ENCODE results near the gene ANO8. TPM values are rescaled to one million over a fixed set of nuclear protein-coding genes. Genes with fewer than 3 reads are reported as not detected.

ANO8 gene
- total and polyA plus RNA-seq, 2 of the 13 experiments (the other 11 are each of a cell fraction or from before 2014, with no cell fraction given): 1.8 to 3.5 TPM

- WGBS (ENCODE audit: low lambda C conversion rate): 20% methylated on average over 19 of the region's 24 CpGs
- ChIA-PET POLR2A (interaction anchor here (1.0 kb wide), 1 partner anchor 37 kb away, joined by 3 read pairs; no protein-coding TSS in a partner anchor), CTCF (ENCODE audit: low intra/inter-chr PET ratio, low total read pairs) (interaction anchor here (1.0 to 4.2 kb wide), 4 partner anchors 37 to 102 kb away, joined by 3 to 49 read pairs (median 6); partner anchors contain the start of gene TMEM221)
- Histone ChIP-seq H3K9me3 (ENCODE audit: low read length) (no peaks in the 10 kb centered on the region), H3K36me3 (replicated peaks in 1 of 2; ENCODE audit: control insufficient read depth in 1 of 2, insufficient read depth in 2 of 2, low read length in 2 of 2) (0 out of 5 replicates have a peak, but pooled peaks cover 0 to 5% of the 10 kb centered on the region in 2 experiments), H3K4me2 (ENCODE audit: low read depth, low read length) (peak overlapping the region; percentile 14; the same call in 1 of the 2 replicates), H2AFZ (ENCODE audit: low read length) (no peak overlapping the region), H3K4me3 (replicated peaks in 1 of 3; ENCODE audit: insufficient read depth in 1 of 3, low read depth in 2 of 3, low read length in 3 of 3) (no peak overlapping the region), H4K20me1 (ENCODE audit: insufficient read depth, low read length) (no peaks in the 10 kb centered on the region), H3K79me2 (ENCODE audit: insufficient read depth, low read length) (no peaks in the 10 kb centered on the region), H3K27ac (ENCODE audit: extremely low read length, insufficient read depth, low read length) (no peak overlapping the region), H3K27me3 (ENCODE audit: control insufficient read depth in 1 of 2, insufficient read depth in 2 of 2, low read length in 2 of 2) (peaks cover 1 to 13% of the 10 kb centered on the region in 2 experiments; a peak in 3 of 5 replicates), H3K9ac (ENCODE audit: insufficient read depth, low read depth, low read length) (no peak overlapping the region), H3K4me1 (ENCODE audit: insufficient read depth, low read length) (peaks cover 32% of the 10 kb centered on the region)
- intact Hi-C loops (cut with micrococcal nuclease; ENCODE audit: unreplicated experiment): loop anchor here (1.0 to 10.0 kb wide), 3 partner anchors 40 to 119 kb away; partner anchors contain the start of gene NXNL1
- DNase-seq (ENCODE audit: low spot score) (peak; percentile 39), ATAC-seq (peak; percentile 90), FAIRE-seq (peak; percentile 79)
- BruUV-seq (replicated peaks): no TSS peak
- in situ Hi-C loops (cut with HindIII; ENCODE audit: extremely low pct_ligation_motif_present, low pct_unique_long_range_greater_than_20kb): loop anchor here (5.0 kb wide), 1 partner anchor 41 kb away; no protein-coding TSS in a partner anchor
- TF ChIP-seq SRSF4 (IDR thresholded peaks at IDR 0.05; ENCODE audit: low read depth, low read length, poor library complexity, severe bottlenecking) (no peak), ZNF766 (CRISPR knock-in tag; IDR thresholded peaks at IDR 0.05; ENCODE audit: borderline replicate concordance) (no peak), ZNF713 (CRISPR knock-in tag; IDR thresholded peaks at IDR 0.05) (no peak), ZNF30 (CRISPR knock-in tag; IDR thresholded peaks at IDR 0.05) (no peak), MAFF (IDR thresholded peaks at IDR 0.05; ENCODE audit: low read depth, low read length) (no peak), ZNF207 (IDR thresholded peaks at IDR 0.05; ENCODE audit: borderline replicate concordance) (no peak), ARNTL (CRISPR knock-in tag; IDR thresholded peaks at IDR 0.05) (no peak), CBX2 (IDR thresholded peaks at IDR 0.05; ENCODE audit: low read depth, low read length) (no peak), CBX2 (CRISPR knock-in tag; IDR thresholded peaks at IDR 0.05; ENCODE audit: low read depth) (no peak), SMARCC2 (IDR thresholded peaks at IDR 0.05) (no peak), PATZ1 (CRISPR knock-in tag; IDR thresholded peaks at IDR 0.05) (peak; percentile 76), ZNF703 (CRISPR knock-in tag; IDR thresholded peaks at IDR 0.05; ENCODE audit: borderline replicate concordance) (no peak), AFF4 (CRISPR knock-in tag; IDR thresholded peaks at IDR 0.05) (no peak), ATRX (CRISPR knock-in tag; IDR thresholded peaks at IDR 0.05; ENCODE audit: borderline replicate concordance) (no peak), ATM (IDR thresholded peaks at IDR 0.05; ENCODE audit: borderline replicate concordance) (no peak)
- TF ChIP-seq, protein P1, sequence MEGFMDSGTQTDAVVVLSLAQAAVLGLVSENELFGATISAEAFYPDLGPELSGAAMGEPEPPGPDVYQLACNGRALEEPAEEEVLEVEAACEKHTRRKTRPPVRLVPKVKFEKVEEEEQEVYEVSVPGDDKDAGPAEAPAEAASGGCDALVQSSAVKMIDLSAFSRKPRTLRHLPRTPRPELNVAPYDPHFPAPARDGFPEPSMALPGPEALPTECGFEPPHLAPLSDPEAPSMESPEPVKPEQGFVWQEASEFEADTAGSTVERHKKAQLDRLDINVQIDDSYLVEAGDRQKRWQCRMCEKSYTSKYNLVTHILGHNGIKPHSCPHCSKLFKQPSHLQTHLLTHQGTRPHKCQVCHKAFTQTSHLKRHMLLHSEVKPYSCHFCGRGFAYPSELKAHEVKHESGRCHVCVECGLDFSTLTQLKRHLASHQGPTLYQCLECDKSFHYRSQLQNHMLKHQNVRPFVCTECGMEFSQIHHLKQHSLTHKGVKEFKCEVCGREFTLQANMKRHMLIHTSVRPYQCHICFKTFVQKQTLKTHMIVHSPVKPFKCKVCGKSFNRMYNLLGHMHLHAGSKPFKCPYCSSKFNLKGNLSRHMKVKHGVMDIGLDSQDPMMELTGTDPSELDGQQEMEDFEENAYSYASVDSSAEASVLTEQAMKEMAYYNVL (CRISPR knock-in tag; IDR thresholded peaks at IDR 0.05; ENCODE audit: borderline replicate concordance): 0 out of 2 replicates have a peak, but pooled peaks have one; percentile 34
These were observed 11.5 kb upstream of the ANO8 start for GRCh38 chr19:17346109-17346671.
